Measurements from ENCODE around the gene ANXA1.
A peak's percentile ranks its signal among the peaks of the same experiment; 100 is the strongest.

Gene ANXA1

GRCh38 chr9:73148447-73148937 lies 3.2 kb upstream of the ANXA1 start:
- Histone ChIP-seq H3K4me3 (ENCODE audit: low read length) (no peak overlapping the region), H3K27me3 (ENCODE audit: insufficient read depth, low read length) (no peaks in the 10 kb centered on the region), H3K36me3 (ENCODE audit: insufficient read depth, low read length) (no peaks in the 10 kb centered on the region), H2AFZ (ENCODE audit: low read depth, low read length) (no peak overlapping the region), H3K9me3 (ENCODE audit: low read length) (no peaks in the 10 kb centered on the region), H3K4me1 (ENCODE audit: insufficient read depth, low read length) (peaks cover 23% of the 10 kb centered on the region)

GRCh38 chr9:73149371-73150067 lies 2.1 kb upstream of the ANXA1 start:
- peak overlapping the region; percentile 91 for H2AFZ ChIP-seq (ENCODE audit: low read depth, low read length)
- H3K27me3 ChIP-seq (ENCODE audit: insufficient read depth, low read length), result no peaks in the 10 kb centered on the region
- no peak overlapping the region for H3K4me3 ChIP-seq (ENCODE audit: low read length)
- H3K9me3 ChIP-seq (ENCODE audit: low read length), result no peaks in the 10 kb centered on the region
- H3K36me3 ChIP-seq (ENCODE audit: insufficient read depth, low read length), result no peaks in the 10 kb centered on the region
- peaks cover 23% of the 10 kb centered on the region for H3K4me1 ChIP-seq (ENCODE audit: insufficient read depth, low read length)

DNA sequence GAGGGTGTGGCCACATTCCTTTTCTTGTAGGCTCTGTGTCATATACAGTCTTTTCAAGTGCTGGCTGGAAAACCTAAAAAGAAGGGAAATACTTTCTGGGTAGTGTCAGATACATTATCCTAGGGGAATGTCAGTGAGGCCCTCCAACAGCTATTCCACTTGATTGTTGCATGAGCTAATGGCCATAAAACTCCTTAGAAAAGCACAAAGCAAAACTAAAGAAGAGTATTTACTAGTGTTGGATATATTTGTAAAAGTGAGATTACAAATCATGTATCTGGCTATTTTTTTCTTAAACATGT lies 829 bp downstream of the ANXA1 start:
- Histone ChIP-seq H2AFZ (ENCODE audit: low read depth, low read length) (no peak overlapping the region), H3K9me3 (ENCODE audit: low read length) (no peaks in the 10 kb centered on the region), H3K27me3 (ENCODE audit: insufficient read depth, low read length) (no peaks in the 10 kb centered on the region), H3K4me3 (ENCODE audit: low read length) (no peak overlapping the region), H3K36me3 (ENCODE audit: insufficient read depth, low read length) (no peaks in the 10 kb centered on the region), H3K4me1 (ENCODE audit: insufficient read depth, low read length) (peaks cover 23% of the 10 kb centered on the region)

DNA sequence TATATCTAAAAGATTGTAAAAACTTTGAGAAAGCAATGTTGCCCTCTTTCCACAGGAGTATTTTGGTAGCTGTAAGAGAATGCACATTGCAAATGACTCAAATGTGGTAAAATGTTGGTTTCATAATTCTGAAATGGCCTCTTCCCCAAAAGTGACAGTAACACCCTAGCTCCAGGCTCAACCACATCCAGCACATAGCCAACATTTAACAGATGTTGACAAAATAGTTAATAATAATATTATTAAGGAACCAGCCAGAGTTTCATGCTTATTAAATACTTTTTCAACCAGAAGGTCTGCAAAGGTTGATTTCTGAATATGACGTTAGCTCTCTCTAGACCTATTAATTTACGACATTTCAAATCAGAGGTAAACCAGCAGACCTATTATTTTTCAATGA lies 1.3 kb downstream of the ANXA1 start:
- peaks cover 23% of the 10 kb centered on the region for H3K4me1 ChIP-seq (ENCODE audit: insufficient read depth, low read length)
- H2AFZ ChIP-seq (ENCODE audit: low read depth, low read length), result no peak overlapping the region
- H3K9me3 ChIP-seq (ENCODE audit: low read length), result no peaks in the 10 kb centered on the region
- H3K27me3 ChIP-seq (ENCODE audit: insufficient read depth, low read length), result no peaks in the 10 kb centered on the region
- no peaks in the 10 kb centered on the region for H3K36me3 ChIP-seq (ENCODE audit: insufficient read depth, low read length)
- no peak overlapping the region for H3K4me3 ChIP-seq (ENCODE audit: low read length)

DNA sequence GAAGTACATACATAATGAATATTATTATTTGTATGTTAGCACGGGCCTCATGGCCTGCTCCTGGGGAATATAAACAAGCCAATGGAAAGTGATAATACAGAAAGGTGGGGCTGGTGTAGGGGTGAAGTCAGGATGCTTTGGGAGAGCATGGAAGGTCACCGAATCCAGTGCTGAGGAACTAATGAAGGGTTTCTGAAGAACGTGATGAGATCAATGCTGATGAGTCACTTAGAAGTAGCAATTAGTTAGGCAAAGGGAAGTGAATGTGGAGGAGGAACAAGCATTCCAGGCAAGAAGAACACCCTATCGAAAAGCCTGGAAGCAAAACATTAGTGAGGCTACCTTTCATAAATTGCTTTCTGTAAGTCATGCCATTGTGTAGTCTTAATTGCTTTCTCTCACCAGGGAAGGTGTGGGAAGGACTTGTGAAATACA lies 2.1 kb downstream of the ANXA1 start:
- no peak overlapping the region for H3K4me3 ChIP-seq (ENCODE audit: low read length)
- H3K9me3 ChIP-seq (ENCODE audit: low read length), result no peaks in the 10 kb centered on the region
- no peaks in the 10 kb centered on the region for H3K36me3 ChIP-seq (ENCODE audit: insufficient read depth, low read length)
- H3K4me1 ChIP-seq (ENCODE audit: insufficient read depth, low read length), result peaks cover 23% of the 10 kb centered on the region
- no peaks in the 10 kb centered on the region for H3K27me3 ChIP-seq (ENCODE audit: insufficient read depth, low read length)
- H2AFZ ChIP-seq (ENCODE audit: low read depth, low read length), result no peak overlapping the region

DNA sequence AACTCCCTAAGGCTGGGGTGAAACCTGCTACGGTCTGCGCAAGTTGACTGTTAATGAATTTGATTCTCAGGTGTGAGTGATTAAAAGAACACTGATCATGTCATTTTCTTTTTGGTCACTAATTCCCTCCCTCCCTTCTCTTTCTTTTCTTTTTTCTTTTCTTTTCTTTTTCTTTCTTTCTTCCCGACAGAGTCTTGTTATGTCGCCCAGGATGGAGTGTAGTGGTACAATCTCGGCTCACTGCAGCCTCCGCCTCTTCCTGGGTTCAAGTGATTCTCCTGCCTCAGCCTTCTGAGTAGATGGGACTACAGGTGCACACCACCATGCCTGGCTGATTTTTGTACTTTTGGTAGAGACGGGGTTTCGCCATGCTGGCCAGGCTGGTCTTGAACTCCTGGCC lies 2.6 kb downstream of the ANXA1 start:
- Histone ChIP-seq H3K36me3 (ENCODE audit: insufficient read depth, low read length) (no peaks in the 10 kb centered on the region), H3K4me1 (ENCODE audit: insufficient read depth, low read length) (peaks cover 21% of the 10 kb centered on the region), H3K9me3 (ENCODE audit: low read length) (no peaks in the 10 kb centered on the region), H3K27me3 (ENCODE audit: insufficient read depth, low read length) (no peaks in the 10 kb centered on the region), H3K4me3 (ENCODE audit: low read length) (no peak overlapping the region), H2AFZ (ENCODE audit: low read depth, low read length) (no peak overlapping the region)

DNA sequence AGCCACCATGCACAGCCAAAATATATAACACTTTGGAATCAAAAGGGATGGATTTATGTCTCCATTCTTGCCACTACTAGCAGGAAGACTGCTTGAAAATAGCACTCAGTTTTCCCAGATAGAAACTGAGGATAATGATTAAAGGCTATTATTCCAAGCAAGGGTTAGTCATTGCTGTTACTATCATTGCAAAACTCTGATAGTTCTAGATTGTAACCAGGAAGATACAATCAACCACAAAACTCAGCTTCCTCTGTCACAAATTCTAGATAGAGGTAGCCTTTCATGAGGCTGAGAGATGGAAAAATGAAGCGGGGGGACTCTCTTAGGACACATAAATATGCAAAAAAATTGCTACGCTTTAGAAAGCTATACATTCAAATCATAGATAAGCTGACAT lies 3.1 kb downstream of the ANXA1 start:
- no peak overlapping the region for H3K4me3 ChIP-seq (ENCODE audit: low read length)

GRCh38 chr9:73155377-73155776 lies 3.7 kb downstream of the ANXA1 start:
- H3K36me3 ChIP-seq (ENCODE audit: insufficient read depth, low read length), result no peaks in the 10 kb centered on the region
- peaks cover 15% of the 10 kb centered on the region for H3K4me1 ChIP-seq (ENCODE audit: insufficient read depth, low read length)
- no peak overlapping the region for H3K4me3 ChIP-seq (ENCODE audit: low read length)
- no peaks in the 10 kb centered on the region for H3K9me3 ChIP-seq (ENCODE audit: low read length)
- H2AFZ ChIP-seq (ENCODE audit: low read depth, low read length), result no peak overlapping the region
- H3K27me3 ChIP-seq (ENCODE audit: insufficient read depth, low read length), result no peaks in the 10 kb centered on the region

More for the DNA sequence above, 3.1 kb downstream of the ANXA1 start:
- no peaks in the 10 kb centered on the region for H3K36me3 ChIP-seq (ENCODE audit: insufficient read depth, low read length)
- no peaks in the 10 kb centered on the region for H3K9me3 ChIP-seq (ENCODE audit: low read length)
- peaks cover 16% of the 10 kb centered on the region for H3K4me1 ChIP-seq (ENCODE audit: insufficient read depth, low read length)
- H2AFZ ChIP-seq (ENCODE audit: low read depth, low read length), result no peak overlapping the region
- no peaks in the 10 kb centered on the region for H3K27me3 ChIP-seq (ENCODE audit: insufficient read depth, low read length)

DNA sequence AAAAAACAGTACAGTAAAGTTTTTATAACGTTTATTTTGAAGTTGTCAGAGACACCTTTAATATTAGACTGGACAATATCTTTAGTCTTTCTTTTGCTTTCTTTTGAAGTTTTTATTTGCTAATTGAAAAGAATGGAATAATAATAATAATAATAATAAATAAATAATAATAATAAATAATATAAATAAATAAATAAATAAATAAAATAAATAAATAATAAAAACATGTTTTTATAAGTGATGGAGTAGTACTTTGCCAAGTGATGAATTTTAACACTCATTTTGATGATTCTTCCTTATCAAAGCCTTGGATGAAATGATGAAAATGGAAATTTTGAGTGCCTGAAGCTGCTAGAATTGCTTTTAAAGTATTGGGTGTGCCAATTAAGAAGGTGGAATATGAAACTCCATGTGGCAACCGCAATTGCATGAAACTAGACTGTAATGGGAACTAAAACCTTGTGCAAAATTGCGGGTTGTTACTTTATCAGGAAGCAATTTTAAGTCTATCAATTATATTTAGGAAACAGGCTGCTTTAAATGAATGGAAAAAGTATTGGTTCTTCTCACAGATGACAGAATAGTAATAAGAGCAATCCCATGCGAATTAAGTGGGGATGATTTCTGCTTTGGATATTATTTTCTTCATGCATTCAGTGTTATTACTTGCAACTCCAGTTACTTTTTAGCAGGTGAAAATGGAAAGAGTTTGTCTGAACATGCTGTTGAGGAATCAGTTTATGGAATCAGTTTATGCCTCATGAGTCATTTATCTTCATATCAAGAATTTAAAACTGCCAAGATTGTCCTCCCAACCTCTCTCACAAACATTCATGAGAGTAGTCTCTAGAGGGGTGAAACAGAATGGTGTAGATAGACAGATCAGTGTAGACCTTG lies 4.6 kb downstream of the ANXA1 start:
- Histone ChIP-seq H3K4me3 (ENCODE audit: low read length) (no peak overlapping the region), H3K36me3 (ENCODE audit: insufficient read depth, low read length) (no peaks in the 10 kb centered on the region), H3K4me1 (ENCODE audit: insufficient read depth, low read length) (peaks cover 19% of the 10 kb centered on the region), H3K9me3 (ENCODE audit: low read length) (no peaks in the 10 kb centered on the region), H2AFZ (ENCODE audit: low read depth, low read length) (no peak overlapping the region), H3K27me3 (ENCODE audit: insufficient read depth, low read length) (no peaks in the 10 kb centered on the region)

GRCh38 chr9:73156865-73157187 lies 5.2 kb downstream of the ANXA1 start:
- Histone ChIP-seq H3K4me3 (ENCODE audit: low read length) (no peak overlapping the region), H2AFZ (ENCODE audit: low read depth, low read length) (no peak overlapping the region), H3K4me1 (ENCODE audit: insufficient read depth, low read length) (peaks cover 14% of the 10 kb centered on the region), H3K36me3 (ENCODE audit: insufficient read depth, low read length) (no peaks in the 10 kb centered on the region), H3K27me3 (ENCODE audit: insufficient read depth, low read length) (no peaks in the 10 kb centered on the region), H3K9me3 (ENCODE audit: low read length) (no peaks in the 10 kb centered on the region)

DNA sequence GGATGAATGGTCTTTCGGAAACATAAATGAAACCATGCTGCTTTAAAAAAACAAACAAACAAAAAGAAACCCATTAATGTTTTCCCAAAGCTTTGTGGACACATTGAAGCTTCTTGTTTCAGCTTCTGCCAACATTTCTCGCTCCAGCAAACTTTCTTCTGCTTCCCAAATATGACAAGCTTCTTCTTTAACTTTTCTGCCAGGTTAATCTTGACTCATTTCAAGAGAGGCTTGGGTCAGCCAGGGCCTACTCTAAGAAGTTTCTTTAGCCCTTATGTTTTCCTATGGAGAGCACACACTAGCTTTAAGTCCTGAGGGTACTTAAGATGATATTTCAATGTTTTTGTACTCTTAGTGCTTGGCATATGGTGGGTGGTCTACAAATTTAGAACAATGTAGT lies 6.1 kb downstream of the ANXA1 start:
- Histone ChIP-seq H3K4me3 (ENCODE audit: low read length) (no peak overlapping the region), H2AFZ (ENCODE audit: low read depth, low read length) (no peak overlapping the region), H3K4me1 (ENCODE audit: insufficient read depth, low read length) (peaks cover 7% of the 10 kb centered on the region), H3K27me3 (ENCODE audit: insufficient read depth, low read length) (no peaks in the 10 kb centered on the region), H3K36me3 (ENCODE audit: insufficient read depth, low read length) (no peaks in the 10 kb centered on the region), H3K9me3 (ENCODE audit: low read length) (no peaks in the 10 kb centered on the region)

- Histone ChIP-seq H3K4me3 (ENCODE audit: low read length) (no peak overlapping the region), H3K27me3 (ENCODE audit: insufficient read depth, low read length) (no peaks in the 10 kb centered on the region), H3K4me1 (ENCODE audit: insufficient read depth, low read length) (peaks cover 6% of the 10 kb centered on the region), H3K36me3 (ENCODE audit: insufficient read depth, low read length) (no peaks in the 10 kb centered on the region), H3K9me3 (ENCODE audit: low read length) (no peaks in the 10 kb centered on the region), H2AFZ (ENCODE audit: low read depth, low read length) (no peak overlapping the region)
Measured at GRCh38 chr9:73158723-73159122, 7.1 kb downstream of the ANXA1 start.

GRCh38 chr9:73160868-73161267 lies 9.2 kb downstream of the ANXA1 start:
- Histone ChIP-seq H3K4me1 (ENCODE audit: insufficient read depth, low read length) (peaks cover 6% of the 10 kb centered on the region), H3K4me3 (ENCODE audit: low read length) (no peak overlapping the region), H3K9me3 (ENCODE audit: low read length) (no peaks in the 10 kb centered on the region), H2AFZ (ENCODE audit: low read depth, low read length) (no peak overlapping the region), H3K36me3 (ENCODE audit: insufficient read depth, low read length) (no peaks in the 10 kb centered on the region), H3K27me3 (ENCODE audit: insufficient read depth, low read length) (no peaks in the 10 kb centered on the region)

Data from neuron (in vitro differentiated cells).